Nephron progenitor cell (in vitro differentiated cells): ENCODE results near the gene SLC35E4.

ENCODE experiments used
- DNase-seq: peaks from one replicate; pipeline ENCODE4 v3.0.0; 2021
- H3K27ac Mint-ChIP-seq: 2 replicates; pipeline ENCODE4 v1.8.0; 2021; ENCODE audit warnings: mild to moderate bottlenecking, moderate library complexity, mixed read lengths
- H3K27me3 Mint-ChIP-seq: 2 replicates; pipeline ENCODE4 v1.8.0; 2021; ENCODE audit warnings: mild to moderate bottlenecking, low read depth, mixed read lengths; ENCODE audit not compliant: poor library complexity
- H3K36me3 Mint-ChIP-seq: 2 replicates; pipeline ENCODE4 v1.8.0; 2021; ENCODE audit warnings: low read depth, mixed read lengths
- H3K4me1 Mint-ChIP-seq: 2 replicates; pipeline ENCODE4 v1.8.0; 2021; ENCODE audit warnings: mixed read lengths
- H3K4me3 Mint-ChIP-seq: 2 replicates; pipeline ENCODE4 v1.8.0; 2021; ENCODE audit warnings: mild to moderate bottlenecking, moderate library complexity, mixed read lengths
- H3K9me3 Mint-ChIP-seq: 2 replicates; pipeline ENCODE4 v1.8.0; 2021; ENCODE audit warnings: mild to moderate bottlenecking, moderate library complexity, mixed read lengths
- CTCF ChIP-seq: fragments of 200-600 bp; sonication (generic); IDR thresholded peaks from 2 replicates; pipeline ENCODE4 v1.5.0; 2021; ENCODE audit warnings: antibody characterized with exemption

SLC35E4 gene

GRCh38 chr22:30680991-30681770 lies 45.6 kb downstream of the SLC35E4 start:
- H3K27ac Mint-ChIP-seq = peak overlapping the region; percentile 68
- no peak for DNase-seq
- peaks cover 39% of the 10 kb centered on the region for H3K4me1 Mint-ChIP-seq
- H3K4me3 Mint-ChIP-seq = no peak overlapping the region
- no peak for TF ChIP-seq CTCF
- no peaks in the 10 kb centered on the region for H3K9me3 Mint-ChIP-seq
- H3K36me3 Mint-ChIP-seq = no peaks in the 10 kb centered on the region
- H3K27me3 Mint-ChIP-seq = peaks cover 28% of the 10 kb centered on the region

- peaks cover 34% of the 10 kb centered on the region for H3K4me1 Mint-ChIP-seq
- no peak for TF ChIP-seq CTCF
- H3K27ac Mint-ChIP-seq = peak overlapping the region; percentile 64
These were observed 46.2 kb downstream of the SLC35E4 start for GRCh38 chr22:30681831-30682230.

GRCh38 chr22:30685178-30685577 lies 49.6 kb downstream of the SLC35E4 start:
- TF ChIP-seq CTCF = no peak
- H3K27me3 Mint-ChIP-seq = peaks cover 28% of the 10 kb centered on the region
- no peaks in the 10 kb centered on the region for H3K36me3 Mint-ChIP-seq
- H3K4me1 Mint-ChIP-seq = peaks cover 8% of the 10 kb centered on the region
- H3K4me3 Mint-ChIP-seq = no peak overlapping the region
- H3K27ac Mint-ChIP-seq = no peak overlapping the region
- no peak for DNase-seq
- no peaks in the 10 kb centered on the region for H3K9me3 Mint-ChIP-seq

More at GRCh38 chr22:30681831-30682230, 46.2 kb downstream of the SLC35E4 start:
- H3K4me3 Mint-ChIP-seq = no peak overlapping the region
- no peak for DNase-seq
- H3K36me3 Mint-ChIP-seq = no peaks in the 10 kb centered on the region
- H3K27me3 Mint-ChIP-seq = peaks cover 25% of the 10 kb centered on the region
- no peaks in the 10 kb centered on the region for H3K9me3 Mint-ChIP-seq

- Mint-ChIP-seq H3K4me3 (no peak overlapping the region), H3K9me3 (no peaks in the 10 kb centered on the region), H3K4me1 (no peaks in the 10 kb centered on the region), H3K27ac (no peak overlapping the region), H3K36me3 (no peaks in the 10 kb centered on the region), H3K27me3 (peaks cover 25% of the 10 kb centered on the region)
- no peak for TF ChIP-seq CTCF
- no peak for DNase-seq
These were observed 51.8 kb downstream of the SLC35E4 start for GRCh38 chr22:30687358-30687757.

- H3K4me1 Mint-ChIP-seq = peaks cover 12% of the 10 kb centered on the region
- no peaks in the 10 kb centered on the region for H3K36me3 Mint-ChIP-seq
These were observed 54.0 kb downstream of the SLC35E4 start for GRCh38 chr22:30689622-30690021.

More at GRCh38 chr22:30689622-30690021, 54.0 kb downstream of the SLC35E4 start:
- TF ChIP-seq CTCF = no peak
- Mint-ChIP-seq H3K27me3 (peaks cover 25% of the 10 kb centered on the region), H3K9me3 (no peaks in the 10 kb centered on the region), H3K27ac (no peak overlapping the region), H3K4me3 (no peak overlapping the region)
- no peak for DNase-seq
